Ovary (tissue), 9 donors: ENCODE measurements around the gene OTOP3. TPM values are rescaled to one million over a fixed set of nuclear protein-coding genes. Genes with fewer than 3 reads are reported as not detected.

ENCODE experiments used
- DNase-seq, 5 donors: peaks; one replicate each; pipeline ENCODE4 v3.0.0-alpha.2; 2019 to 2020
- H3K27ac ChIP-seq, 2 donors: fragments of 200-600 bp; one replicate each; pipeline versions ENCODE4 v1.5.1 to v1.8.0; 2019 to 2022
- H3K27me3 ChIP-seq: fragments of 200-600 bp; one replicate; pipeline ENCODE4 v1.8.0; 2022
- H3K36me3 ChIP-seq: fragments of 200-600 bp; sonication (generic); one replicate; pipeline ENCODE4 v1.5.1; 2019
- H3K4me1 ChIP-seq: one replicate; pipeline ENCODE4 v1.8.1; 2013; ENCODE audit warnings: mild to moderate bottlenecking, moderate library complexity; ENCODE audit not compliant: insufficient read depth
- H3K4me3 ChIP-seq: fragments of 200-600 bp; sonication (generic); one replicate; pipeline ENCODE4 v1.5.1; 2017
- H3K9me3 ChIP-seq, 2 donors: fragments of 200-600 bp in 1 of 2; sonication (generic) in 1 of 2; one replicate each; pipeline versions ENCODE4 v1.5.1 to v1.8.1; 2013 to 2019; ENCODE audit warnings: mild to moderate bottlenecking in 1 of 2, moderate library complexity in 1 of 2
- EP300 ChIP-seq: sonication (generic); formaldehyde crosslinking; IDR thresholded peaks from one replicate; pipeline ENCODE4 v1.6.1; 2017; ENCODE audit warnings: antibody characterized with exemption
- POLR2A ChIP-seq: fragments of 450-650 bp; IDR thresholded peaks from one replicate; pipeline ENCODE4 v1.6.1; 2017; ENCODE audit warnings: antibody characterized with exemption, mild to moderate bottlenecking, moderate library complexity
- WGBS, 3 donors: extraction: QIAGEN DNeasy Blood & Tissue Kit in 1 of 3; methylation state at CpG; one replicate each; pipeline versions ENCODE4 v1.1.5 to v1.1.7; 2013 to 2017; 5-methylcytosine and 5-hydroxymethylcytosine counted together
- intact Hi-C, 4 donors: fragments of 100-400 bp; cut with DNase I; formaldehyde crosslinking; loops; one replicate each; pipeline versions ENCODE4 v1.11.0 to v1.15.1; 2022 to 2023
- polyA plus RNA-seq, 2 donors: library from polyadenylated mRNA; stranded (reverse); fragments of 200-250 nt in 1 of 2; fragments of 350-450 nt in 1 of 2; fragmentation: Illumina TruSeq in 1 of 2; extraction: RNeasy Lipid Tissue Mini Kit (QIAGEN cat#74804) in 1 of 2; gene quantifications; one replicate each; pipeline ENCODE4 v1.2.3, GENCODE V29; 2013 to 2014
- total RNA-seq, 7 donors: library from RNA; depleted of rRNA in 2 of 7; stranded (reverse); fragments of >200 nt in 2 of 7; fragmentation: NEBNext Ultra II Directional in 3 of 7; extraction: Animal tissue kit (Norgen Biotek cat#: 25700) in 3 of 7; gene quantifications; one replicate each; pipeline versions ENCODE4 v1.1.0 to v1.2.4, GENCODE V29; 2016 to 2023
- TF ChIP-seq, protein P1 (sequence below), 3 donors: fragments of 450-650 bp in 2 of 3; fragments of 200-600 bp in 1 of 3; IDR thresholded peaks; one replicate each; pipeline versions ENCODE4 v1.5.1 to v1.8.0; 2016 to 2022; ENCODE audit warnings: antibody characterized with exemption in 3 of 3, mild to moderate bottlenecking in 1 of 3
- donor health status: DM: no; HTN: no; CAD: no; lungs with moderate emphysema.
- donor health status: DM: no; HTN: no; CAD: no.
- donor health status: Bipolar disorder and iron deficiency.
- donor health status: DM: yes; HTN: yes; CAD: no.
- donor health status: DM: no; HTN: no; CAD: no.
- donor health status: DM: yes; HTN: yes; CAD: no.

Gene OTOP3
- total and polyA plus RNA-seq, 9 donors, result not detected

GRCh38 chr17:74950207-74950606 is 14.5 kb downstream of the OTOP3 start:
- no peaks in the 10 kb centered on the region for H3K36me3 ChIP-seq
- H3K27ac ChIP-seq, result no peak overlapping the region
- H3K9me3 ChIP-seq, result no peaks in the 10 kb centered on the region
- DNase-seq, result no peak
- no peak overlapping the region for H3K4me3 ChIP-seq
- no peaks in the 10 kb centered on the region for H3K4me1 ChIP-seq
- WGBS, 3 donors, result 54 to 69% (median 61%) methylated on average over 7 to 8 of the region's 8 CpGs
- H3K27me3 ChIP-seq, result no peaks in the 10 kb centered on the region
- intact Hi-C loops, result loop anchor here in 3 of 4 donors (5.0 to 10.0 kb wide), 3 partner anchors 85 to 158 kb away; no protein-coding TSS in a partner anchor
- TF ChIP-seq, protein P1, sequence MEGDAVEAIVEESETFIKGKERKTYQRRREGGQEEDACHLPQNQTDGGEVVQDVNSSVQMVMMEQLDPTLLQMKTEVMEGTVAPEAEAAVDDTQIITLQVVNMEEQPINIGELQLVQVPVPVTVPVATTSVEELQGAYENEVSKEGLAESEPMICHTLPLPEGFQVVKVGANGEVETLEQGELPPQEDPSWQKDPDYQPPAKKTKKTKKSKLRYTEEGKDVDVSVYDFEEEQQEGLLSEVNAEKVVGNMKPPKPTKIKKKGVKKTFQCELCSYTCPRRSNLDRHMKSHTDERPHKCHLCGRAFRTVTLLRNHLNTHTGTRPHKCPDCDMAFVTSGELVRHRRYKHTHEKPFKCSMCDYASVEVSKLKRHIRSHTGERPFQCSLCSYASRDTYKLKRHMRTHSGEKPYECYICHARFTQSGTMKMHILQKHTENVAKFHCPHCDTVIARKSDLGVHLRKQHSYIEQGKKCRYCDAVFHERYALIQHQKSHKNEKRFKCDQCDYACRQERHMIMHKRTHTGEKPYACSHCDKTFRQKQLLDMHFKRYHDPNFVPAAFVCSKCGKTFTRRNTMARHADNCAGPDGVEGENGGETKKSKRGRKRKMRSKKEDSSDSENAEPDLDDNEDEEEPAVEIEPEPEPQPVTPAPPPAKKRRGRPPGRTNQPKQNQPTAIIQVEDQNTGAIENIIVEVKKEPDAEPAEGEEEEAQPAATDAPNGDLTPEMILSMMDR (IDR thresholded peaks at IDR 0.05), result no peak
- no peak for TF ChIP-seq EP300

DNA sequence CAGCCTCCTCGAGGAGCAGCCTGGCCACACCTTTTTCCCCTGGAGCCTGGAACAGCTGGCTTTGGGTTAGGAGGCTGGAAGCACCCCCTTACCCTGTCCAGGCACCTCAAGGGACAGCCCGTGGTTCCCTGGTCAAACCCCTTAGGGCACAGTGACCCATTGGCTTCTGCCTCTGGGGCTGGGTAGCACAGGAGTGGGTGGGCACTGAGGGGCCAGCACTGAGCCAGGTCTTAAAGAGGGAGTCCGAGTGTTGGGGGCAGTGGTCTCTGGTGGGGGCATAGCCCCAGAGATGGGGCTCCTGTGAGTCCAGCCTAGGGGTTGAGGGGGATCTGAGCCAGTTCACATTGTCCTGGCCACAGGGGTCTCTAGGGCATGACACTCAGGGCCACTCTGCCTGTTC is 15.4 kb downstream of the OTOP3 start:
- 46 to 59% (median 48%) methylated on average over 3 of the region's 3 CpGs for WGBS, 3 donors
- DNase-seq, result no peak
- Histone ChIP-seq H3K4me1 (no peaks in the 10 kb centered on the region), H3K9me3 (no peaks in the 10 kb centered on the region), H3K27me3 (no peaks in the 10 kb centered on the region), H3K36me3 (no peaks in the 10 kb centered on the region), H3K27ac (no peak overlapping the region), H3K4me3 (no peak overlapping the region)
- intact Hi-C loops, result loop anchor here in 3 of 4 donors (5.0 to 10.0 kb wide), 3 partner anchors 86 to 159 kb away; no protein-coding TSS in a partner anchor
- TF ChIP-seq, protein P1 (IDR thresholded peaks at IDR 0.05), result no peak
- TF ChIP-seq EP300, result no peak

GRCh38 chr17:74951680-74952421 is 16.2 kb downstream of the OTOP3 start:
- Histone ChIP-seq H3K27me3 (no peaks in the 10 kb centered on the region), H3K36me3 (no peaks in the 10 kb centered on the region), H3K9me3 (no peaks in the 10 kb centered on the region), H3K27ac (no peak overlapping the region), H3K4me1 (no peaks in the 10 kb centered on the region), H3K4me3 (no peak overlapping the region)
- intact Hi-C loops, result loop anchor here in 3 of 4 donors (5.0 to 10.0 kb wide), 3 partner anchors 87 to 160 kb away; no protein-coding TSS in a partner anchor
- WGBS, 3 donors, result 57 to 89% (median 70%) methylated on average over 13 to 32 of the region's 32 CpGs
- TF ChIP-seq, protein P1 (IDR thresholded peaks at IDR 0.05), result no peak
- DNase-seq, result no peak

- intact Hi-C loops, result loop anchor here in 3 of 4 donors (5.0 to 10.0 kb wide), 3 partner anchors 88 to 160 kb away; no protein-coding TSS in a partner anchor
- H3K4me3 ChIP-seq, result no peak overlapping the region
- 54 to 56% (median 55%) methylated on average over 23 to 24 of the region's 24 CpGs for WGBS, 3 donors
- H3K4me1 ChIP-seq, result no peaks in the 10 kb centered on the region
- H3K9me3 ChIP-seq, result no peaks in the 10 kb centered on the region
- TF ChIP-seq POLR2A, result no peak
- TF ChIP-seq, protein P1 (IDR thresholded peaks at IDR 0.05), result no peak
- no peak for TF ChIP-seq EP300
- no peaks in the 10 kb centered on the region for H3K27me3 ChIP-seq
- H3K27ac ChIP-seq, result no peak overlapping the region
- no peak for DNase-seq
- no peaks in the 10 kb centered on the region for H3K36me3 ChIP-seq
These were observed 16.9 kb downstream of the OTOP3 start for GRCh38 chr17:74952431-74953133.
